ENCODE results near the gene BPIFB2.

DNA sequence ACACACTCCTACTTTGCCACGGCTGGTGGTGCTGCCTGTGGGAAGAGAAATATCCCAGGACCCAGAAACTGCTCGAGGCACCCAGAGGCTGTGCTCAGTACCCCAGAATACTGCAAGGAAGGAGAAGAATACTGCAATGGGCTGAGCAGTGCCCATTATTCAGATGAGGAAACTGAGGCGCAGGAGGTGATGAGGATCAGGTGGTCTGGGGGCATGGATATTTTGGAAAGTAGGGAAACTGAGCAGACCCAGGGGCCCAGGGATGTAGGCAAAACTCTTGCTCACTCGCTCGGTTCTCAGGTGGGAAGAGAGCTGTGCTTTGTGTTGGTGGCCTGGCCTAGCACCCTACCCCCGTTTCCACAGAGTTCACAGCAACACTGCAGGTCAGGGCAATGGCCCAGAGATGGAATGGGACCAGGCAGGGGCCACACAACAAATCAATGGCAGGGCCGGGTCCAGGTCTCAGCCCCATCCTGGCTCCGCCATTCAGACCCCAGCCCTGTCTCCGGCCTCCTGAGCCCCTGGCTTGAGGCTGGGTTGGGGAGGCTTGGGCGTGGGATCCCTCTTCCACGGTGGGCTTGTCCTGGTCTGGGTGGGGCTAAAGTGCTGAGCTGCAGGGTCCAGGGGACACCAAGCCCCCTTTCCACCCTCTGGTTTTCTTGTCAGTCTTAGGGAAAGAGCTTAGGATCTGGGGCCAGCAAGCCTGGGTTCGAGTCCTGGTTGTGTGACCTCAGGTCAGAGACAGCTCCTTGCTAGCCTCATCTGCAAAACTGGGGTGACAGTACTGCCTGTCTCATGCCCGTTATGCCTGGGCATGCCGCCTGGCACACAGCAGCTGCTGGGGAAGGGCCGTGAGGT, 37.2 kb upstream of the BPIFB2 start:
- TF ChIP-seq EZH2 (IDR thresholded peaks at IDR 0.05) = no peak
- no peak for TF ChIP-seq RAD21 (IDR thresholded peaks at IDR 0.05; ENCODE audit: low read depth)
- TF ChIP-seq CTCF (IDR thresholded peaks at IDR 0.05 in 2 of 3, conservative IDR thresholded peaks at IDR 0.05 in 1 of 3; ENCODE audit: borderline replicate concordance in 1 of 3, insufficient read depth in 1 of 3, low read depth in 2 of 3, low read length in 2 of 3) = no peak
- TF ChIP-seq, protein P1, sequence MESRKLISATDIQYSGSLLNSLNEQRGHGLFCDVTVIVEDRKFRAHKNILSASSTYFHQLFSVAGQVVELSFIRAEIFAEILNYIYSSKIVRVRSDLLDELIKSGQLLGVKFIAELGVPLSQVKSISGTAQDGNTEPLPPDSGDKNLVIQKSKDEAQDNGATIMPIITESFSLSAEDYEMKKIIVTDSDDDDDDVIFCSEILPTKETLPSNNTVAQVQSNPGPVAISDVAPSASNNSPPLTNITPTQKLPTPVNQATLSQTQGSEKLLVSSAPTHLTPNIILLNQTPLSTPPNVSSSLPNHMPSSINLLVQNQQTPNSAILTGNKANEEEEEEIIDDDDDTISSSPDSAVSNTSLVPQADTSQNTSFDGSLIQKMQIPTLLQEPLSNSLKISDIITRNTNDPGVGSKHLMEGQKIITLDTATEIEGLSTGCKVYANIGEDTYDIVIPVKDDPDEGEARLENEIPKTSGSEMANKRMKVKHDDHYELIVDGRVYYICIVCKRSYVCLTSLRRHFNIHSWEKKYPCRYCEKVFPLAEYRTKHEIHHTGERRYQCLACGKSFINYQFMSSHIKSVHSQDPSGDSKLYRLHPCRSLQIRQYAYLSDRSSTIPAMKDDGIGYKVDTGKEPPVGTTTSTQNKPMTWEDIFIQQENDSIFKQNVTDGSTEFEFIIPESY (IDR thresholded peaks at IDR 0.05; ENCODE audit: extremely low read depth, insufficient replicate concordance, low read length) = no peak
- no peak for TF ChIP-seq REST (IDR thresholded peaks at IDR 0.05; ENCODE audit: low read depth)
- no peak for TF ChIP-seq TCF7L2 (IDR thresholded peaks at IDR 0.05; ENCODE audit: borderline replicate concordance, extremely low read depth, insufficient read depth, insufficient read length)
- no peak for TF ChIP-seq CEBPB (IDR thresholded peaks at IDR 0.05; ENCODE audit: low read depth)
- TF ChIP-seq FOSL1 (IDR thresholded peaks at IDR 0.05; ENCODE audit: low read depth) = no peak
- TF ChIP-seq POLR2A (IDR thresholded peaks at IDR 0.05; ENCODE audit: borderline replicate concordance, extremely low read depth, insufficient read depth, insufficient read length) = no peak
- TF ChIP-seq SP1 (IDR thresholded peaks at IDR 0.05; ENCODE audit: low read depth) = no peak
- no peak for TF ChIP-seq POLR2AphosphoS5 (IDR thresholded peaks at IDR 0.05; ENCODE audit: low read depth, low read length)
- no peak for TF ChIP-seq ZFX (IDR thresholded peaks at IDR 0.05)
- no peak for TF ChIP-seq CBX3 (IDR thresholded peaks at IDR 0.05; ENCODE audit: low read depth)
- TF ChIP-seq MAX (IDR thresholded peaks at IDR 0.05) = no peak

All from HCT116 (cell line).